Left hindlimb (tissue), 1 donor: Measurements from ENCODE around the gene CDK19.

Source experiments
- DNase-seq: peaks from one replicate; pipeline ENCODE4 v3.0.0-alpha.2; 2018

Gene CDK19

GRCh38 chr6:110567957-110568696, 247.1 kb downstream of the CDK19 start:
- DNase-seq: no peak

- DNase-seq: no peak
Observed at GRCh38 chr6:110566346-110567125, 248.7 kb downstream of the CDK19 start.

- DNase-seq: no peak
Observed at GRCh38 chr6:110564703-110565421, 250.4 kb downstream of the CDK19 start.

- DNase-seq: no peak
Observed at GRCh38 chr6:110563711-110564110, 251.6 kb downstream of the CDK19 start.

- DNase-seq: no peak
Observed at GRCh38 chr6:110562316-110562915, 252.9 kb downstream of the CDK19 start.

GRCh38 chr6:110561696-110562095, 253.6 kb downstream of the CDK19 start:
- DNase-seq: no peak

GRCh38 chr6:110561008-110561396, 254.3 kb downstream of the CDK19 start:
- DNase-seq: no peak

GRCh38 chr6:110560239-110561007, 254.8 kb downstream of the CDK19 start:
- DNase-seq: no peak
